ENCODE data around the gene C1S. TPM values are rescaled to one million over a fixed set of nuclear protein-coding genes. Genes with fewer than 3 reads are reported as not detected.
"Not testable (repeated sequence)": the region's sequence is repeated elsewhere in the genome, so short reads cannot be mapped to it uniquely, and the experiment has no call there.

The C1S gene
- total and polyA plus RNA-seq, 2 experiments from 2014 or later = 120 to 143 TPM

DNA sequence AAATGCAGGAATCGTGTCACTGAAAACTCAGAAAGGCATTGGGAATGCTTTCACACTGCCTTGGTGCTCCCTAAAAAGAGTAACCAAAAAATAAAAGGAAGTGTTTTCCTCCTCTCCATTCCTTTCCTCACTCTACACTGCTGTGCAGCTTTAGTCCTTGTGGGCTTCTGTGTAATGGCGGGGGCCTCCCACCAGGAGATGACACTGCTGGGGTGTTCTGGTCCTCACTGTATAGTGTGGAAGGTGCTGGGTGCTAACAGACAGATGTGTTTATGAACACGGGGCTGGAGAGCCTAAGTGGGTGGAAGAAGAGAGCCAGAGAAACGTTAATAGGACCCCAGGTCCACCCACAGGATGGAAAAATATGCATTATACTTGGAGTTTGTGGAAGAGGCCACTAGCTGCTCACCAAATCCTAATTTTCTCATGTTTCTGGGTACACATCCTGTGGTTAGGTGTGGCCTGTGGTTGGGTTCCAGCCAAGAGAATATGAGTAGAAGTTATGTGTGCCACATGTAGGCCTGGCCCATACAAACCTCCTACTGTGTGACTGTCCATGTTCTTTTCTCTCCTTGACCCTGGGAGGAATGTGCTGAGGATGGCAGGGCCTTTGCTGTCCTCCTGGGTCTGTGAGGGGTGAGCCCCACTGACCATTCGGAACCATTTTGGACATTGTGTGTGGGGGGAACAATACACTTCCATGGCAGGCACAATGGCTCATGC lies 14.0 kb upstream of the C1S start:
- no peaks in the 10 kb centered on the region for H3K27me3 ChIP-seq
- H3K4me2 ChIP-seq = no peak overlapping the region
- no peaks in the 10 kb centered on the region for H3K36me3 ChIP-seq (replicated peaks; ENCODE audit: insufficient read depth, low read depth)
- no peaks in the 10 kb centered on the region for H3K4me1 ChIP-seq (ENCODE audit: insufficient read depth)
- no peaks in the 10 kb centered on the region for H3K9me3 ChIP-seq (ENCODE audit: low read depth)
- H3K4me3 ChIP-seq = no peak overlapping the region
- no peaks in the 10 kb centered on the region for H3K9me2 ChIP-seq (replicated peaks; ENCODE audit: insufficient read depth)
- no peak overlapping the region for H3K27ac ChIP-seq
- H3K79me2 ChIP-seq = no peaks in the 10 kb centered on the region
- WGBS (ENCODE audit: low lambda C conversion rate, missing lambda C conversion rate) = 89% methylated on average over 5 of the region's 5 CpGs
- no peak for DNase-seq (ENCODE audit: low spot score)
- TF ChIP-seq EZH2 (IDR thresholded peaks at IDR 0.05; ENCODE audit: borderline replicate concordance) (no peak), EZH2phosphoT487 (IDR thresholded peaks at IDR 0.05; ENCODE audit: low read depth, severe bottlenecking, unreplicated experiment) (no peak), CTCF (IDR thresholded peaks at IDR 0.05; ENCODE audit: poor library complexity) (no peak)
- no peak overlapping the region for H2AFZ ChIP-seq
- H4K20me1 ChIP-seq (ENCODE audit: insufficient read depth, poor library complexity, severe bottlenecking) = no peaks in the 10 kb centered on the region

DNA sequence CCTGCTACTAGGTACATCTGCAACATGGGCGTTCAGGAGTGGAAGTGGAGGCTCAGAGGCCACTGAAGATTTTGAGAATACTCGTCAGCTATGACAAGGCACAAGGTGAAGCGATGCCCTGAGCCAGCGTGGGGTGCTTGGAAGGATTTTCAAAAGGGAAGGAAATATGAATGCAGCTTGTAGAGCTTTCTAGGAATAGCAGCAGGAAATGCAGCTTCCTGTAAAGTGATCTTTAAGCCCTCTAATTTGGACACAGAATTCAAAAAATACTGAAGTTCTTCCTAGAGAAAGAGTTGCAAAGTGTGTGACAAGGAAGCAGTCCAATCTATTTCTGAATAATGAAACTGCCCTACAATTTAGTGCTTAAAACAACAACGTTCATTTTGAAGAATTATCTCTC lies 13.2 kb upstream of the C1S start:
- no peaks in the 10 kb centered on the region for H3K4me1 ChIP-seq (ENCODE audit: insufficient read depth)
- H4K20me1 ChIP-seq (ENCODE audit: insufficient read depth, poor library complexity, severe bottlenecking) = no peaks in the 10 kb centered on the region
- H3K9me2 ChIP-seq (replicated peaks; ENCODE audit: insufficient read depth) = no peaks in the 10 kb centered on the region
- WGBS (ENCODE audit: low lambda C conversion rate, missing lambda C conversion rate) = 91% methylated on average over 5 of the region's 5 CpGs
- no peak for DNase-seq (ENCODE audit: low spot score)
- no peak overlapping the region for H3K4me3 ChIP-seq
- no peak overlapping the region for H3K27ac ChIP-seq
- no peak overlapping the region for H3K4me2 ChIP-seq
- no peaks in the 10 kb centered on the region for H3K27me3 ChIP-seq
- TF ChIP-seq EZH2phosphoT487 (IDR thresholded peaks at IDR 0.05; ENCODE audit: low read depth, severe bottlenecking, unreplicated experiment) (no peak), EZH2 (IDR thresholded peaks at IDR 0.05; ENCODE audit: borderline replicate concordance) (no peak), CTCF (IDR thresholded peaks at IDR 0.05; ENCODE audit: poor library complexity) (no peak)
- no peak overlapping the region for H2AFZ ChIP-seq
- H3K9me3 ChIP-seq (ENCODE audit: low read depth) = no peaks in the 10 kb centered on the region
- no peaks in the 10 kb centered on the region for H3K36me3 ChIP-seq (replicated peaks; ENCODE audit: insufficient read depth, low read depth)
- no peaks in the 10 kb centered on the region for H3K79me2 ChIP-seq

DNA sequence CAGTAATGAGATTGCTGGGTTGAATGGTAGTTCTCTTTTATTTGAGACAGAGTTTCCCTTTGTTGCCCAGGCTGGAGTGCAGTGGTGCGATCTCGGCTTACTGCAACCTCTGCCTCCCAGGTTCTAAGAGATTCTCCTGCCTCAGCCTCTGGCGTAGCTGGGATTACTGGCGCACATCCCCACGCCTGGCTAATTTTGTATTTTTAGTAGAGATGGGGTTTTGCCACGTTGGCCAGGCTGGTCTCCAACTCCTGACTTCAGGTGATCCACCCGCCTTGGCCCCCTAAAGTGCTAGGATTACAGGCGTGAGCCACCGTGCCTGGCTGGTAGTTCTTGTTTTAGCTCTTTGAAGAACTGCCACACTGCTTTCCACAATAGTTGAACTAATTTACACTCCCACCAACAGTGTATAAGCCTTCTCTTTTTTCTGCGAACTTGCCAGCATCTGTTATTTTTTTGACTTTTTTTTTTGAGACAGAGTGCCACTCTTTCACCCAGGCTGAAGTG lies 11.0 kb upstream of the C1S start:
- not testable (repeated sequence) for H3K4me3 ChIP-seq; H3K36me3 ChIP-seq (replicated peaks; ENCODE audit: insufficient read depth, low read depth); H3K4me1 ChIP-seq (ENCODE audit: insufficient read depth); H3K79me2 ChIP-seq; H3K4me2 ChIP-seq; H3K9me2 ChIP-seq (replicated peaks; ENCODE audit: insufficient read depth); H4K20me1 ChIP-seq (ENCODE audit: insufficient read depth, poor library complexity, severe bottlenecking); H3K27ac ChIP-seq; H2AFZ ChIP-seq; DNase-seq (ENCODE audit: low spot score); H3K9me3 ChIP-seq (ENCODE audit: low read depth); H3K27me3 ChIP-seq
- WGBS (ENCODE audit: low lambda C conversion rate, missing lambda C conversion rate) = 94% methylated on average over 10 of the region's 10 CpGs

DNA sequence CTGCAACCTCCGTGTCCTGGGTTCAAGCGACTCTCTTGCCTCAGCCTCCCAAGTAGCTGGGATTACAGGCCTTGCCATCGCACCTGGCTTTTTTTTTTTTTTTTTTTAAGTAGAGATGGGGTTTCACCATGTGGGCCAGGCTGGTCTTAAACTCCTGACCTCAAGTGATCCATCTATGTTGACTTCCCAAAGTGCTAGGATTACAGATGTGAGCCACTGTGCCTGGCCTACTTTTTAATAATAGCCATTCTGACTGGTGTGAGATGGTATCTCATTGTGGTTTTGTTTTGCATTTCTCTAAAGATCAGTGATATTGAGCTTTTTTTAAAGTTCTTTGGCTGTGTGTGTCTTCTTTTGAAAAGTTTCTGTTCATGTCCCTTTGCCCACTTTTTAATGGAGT lies 10.5 kb upstream of the C1S start:
- 100% methylated on average over 3 of the region's 3 CpGs for WGBS (ENCODE audit: low lambda C conversion rate, missing lambda C conversion rate)

More for the DNA sequence above, 10.5 kb upstream of the C1S start:
- H3K4me2 ChIP-seq; H4K20me1 ChIP-seq (ENCODE audit: insufficient read depth, poor library complexity, severe bottlenecking); H3K4me1 ChIP-seq (ENCODE audit: insufficient read depth); H3K27me3 ChIP-seq; H2AFZ ChIP-seq; H3K9me2 ChIP-seq (replicated peaks; ENCODE audit: insufficient read depth); DNase-seq (ENCODE audit: low spot score); H3K27ac ChIP-seq; H3K4me3 ChIP-seq; H3K36me3 ChIP-seq (replicated peaks; ENCODE audit: insufficient read depth, low read depth); H3K79me2 ChIP-seq; H3K9me3 ChIP-seq (ENCODE audit: low read depth): not testable (repeated sequence)
